ENCODE measurements around the gene YWHAQ. TPM values are rescaled to one million over a fixed set of nuclear protein-coding genes. Genes with fewer than 3 reads are reported as not detected.

The YWHAQ gene
- total RNA-seq, 1 donor from 2014 or later = 533 TPM

GRCh38 chr2:9661261-9661660 is 30.5 kb upstream of the YWHAQ start:
- no peak for TF ChIP-seq CTCF (IDR thresholded peaks at IDR 0.05; ENCODE audit: partially characterized antibody, unreplicated experiment)
- Mint-ChIP-seq H3K9me3 (ENCODE audit: unreplicated experiment) (no peaks in the 10 kb centered on the region), H3K4me1 (ENCODE audit: low read depth, unreplicated experiment) (no peaks in the 10 kb centered on the region), H3K4me3 (ENCODE audit: unreplicated experiment) (no peak overlapping the region), H3K27me3 (ENCODE audit: unreplicated experiment) (peaks cover 6% of the 10 kb centered on the region), H3K27ac (ENCODE audit: unreplicated experiment) (no peak overlapping the region), H3K36me3 (ENCODE audit: unreplicated experiment) (peaks cover 3% of the 10 kb centered on the region)
- no peak for DNase-seq

GRCh38 chr2:9660781-9661180 is 30.0 kb upstream of the YWHAQ start:
- H3K27me3 Mint-ChIP-seq (ENCODE audit: unreplicated experiment) = peaks cover 6% of the 10 kb centered on the region
- H3K36me3 Mint-ChIP-seq (ENCODE audit: unreplicated experiment) = no peaks in the 10 kb centered on the region
- no peak overlapping the region for H3K27ac Mint-ChIP-seq (ENCODE audit: unreplicated experiment)
- DNase-seq = no peak
- TF ChIP-seq CTCF (IDR thresholded peaks at IDR 0.05; ENCODE audit: partially characterized antibody, unreplicated experiment) = no peak
- H3K4me3 Mint-ChIP-seq (ENCODE audit: unreplicated experiment) = no peak overlapping the region
- H3K9me3 Mint-ChIP-seq (ENCODE audit: unreplicated experiment) = no peaks in the 10 kb centered on the region
- no peaks in the 10 kb centered on the region for H3K4me1 Mint-ChIP-seq (ENCODE audit: low read depth, unreplicated experiment)

DNA sequence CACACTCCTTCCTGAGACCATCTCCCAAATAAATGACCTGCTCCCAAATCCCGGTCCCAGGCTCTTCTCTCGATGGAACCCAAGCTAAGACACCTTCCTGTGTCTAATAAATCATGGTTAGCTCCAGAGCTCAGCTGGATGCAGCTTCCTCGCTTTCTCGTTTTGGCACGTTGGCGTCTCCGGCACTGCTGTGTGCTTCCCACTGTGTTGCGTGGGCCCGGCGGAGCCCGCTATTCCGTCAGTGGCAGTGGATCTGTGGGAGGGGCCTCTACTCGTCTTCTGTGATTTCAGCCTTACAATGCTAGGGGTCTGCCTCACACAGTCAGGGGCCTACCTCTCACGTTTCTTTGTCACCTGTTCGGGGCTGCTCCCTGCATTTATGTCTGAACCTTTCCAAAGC is 29.4 kb upstream of the YWHAQ start:
- Mint-ChIP-seq H3K9me3 (ENCODE audit: unreplicated experiment) (no peaks in the 10 kb centered on the region), H3K36me3 (ENCODE audit: unreplicated experiment) (no peaks in the 10 kb centered on the region), H3K27ac (ENCODE audit: unreplicated experiment) (no peak overlapping the region), H3K4me1 (ENCODE audit: low read depth, unreplicated experiment) (no peaks in the 10 kb centered on the region), H3K4me3 (ENCODE audit: unreplicated experiment) (no peak overlapping the region), H3K27me3 (ENCODE audit: unreplicated experiment) (peaks cover 6% of the 10 kb centered on the region)
- DNase-seq = no peak
- no peak for TF ChIP-seq CTCF (IDR thresholded peaks at IDR 0.05; ENCODE audit: partially characterized antibody, unreplicated experiment)

DNA sequence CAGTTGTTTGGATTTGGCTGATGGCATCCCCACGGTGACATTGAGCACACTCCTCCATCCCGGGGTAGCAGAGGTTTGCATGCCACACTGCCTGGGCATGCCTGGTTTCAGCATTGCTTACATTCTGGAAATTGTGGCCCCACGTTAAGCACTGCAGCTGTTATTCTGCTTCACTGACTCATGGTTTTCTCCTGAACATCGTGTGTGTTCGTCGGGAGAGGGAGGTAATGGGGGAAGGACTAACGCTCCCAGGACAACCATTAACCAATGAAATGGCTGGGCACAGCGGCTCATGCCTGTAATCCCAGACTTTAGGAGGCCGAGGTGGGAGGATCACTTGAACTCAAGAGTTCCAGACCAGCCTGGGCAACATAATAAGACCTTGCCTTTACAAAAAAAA is 28.2 kb upstream of the YWHAQ start:
- Mint-ChIP-seq H3K27me3 (ENCODE audit: unreplicated experiment) (peaks cover 5% of the 10 kb centered on the region), H3K36me3 (ENCODE audit: unreplicated experiment) (no peaks in the 10 kb centered on the region), H3K4me1 (ENCODE audit: low read depth, unreplicated experiment) (no peaks in the 10 kb centered on the region), H3K27ac (ENCODE audit: unreplicated experiment) (no peak overlapping the region), H3K4me3 (ENCODE audit: unreplicated experiment) (no peak overlapping the region), H3K9me3 (ENCODE audit: unreplicated experiment) (no peaks in the 10 kb centered on the region)
- no peak for DNase-seq
- no peak for TF ChIP-seq CTCF (IDR thresholded peaks at IDR 0.05; ENCODE audit: partially characterized antibody, unreplicated experiment)

- Mint-ChIP-seq H3K36me3 (ENCODE audit: unreplicated experiment) (no peaks in the 10 kb centered on the region), H3K27ac (ENCODE audit: unreplicated experiment) (no peak overlapping the region), H3K4me1 (ENCODE audit: low read depth, unreplicated experiment) (no peaks in the 10 kb centered on the region), H3K4me3 (ENCODE audit: unreplicated experiment) (no peak overlapping the region), H3K27me3 (ENCODE audit: unreplicated experiment) (peaks cover 2% of the 10 kb centered on the region), H3K9me3 (ENCODE audit: unreplicated experiment) (no peaks in the 10 kb centered on the region)
- no peak for TF ChIP-seq CTCF (IDR thresholded peaks at IDR 0.05; ENCODE audit: partially characterized antibody, unreplicated experiment)
- no peak for DNase-seq
Measured at GRCh38 chr2:9657731-9658130, 26.9 kb upstream of the YWHAQ start.
